ENCODE results near the gene HAPLN2.

Gene HAPLN2

DNA sequence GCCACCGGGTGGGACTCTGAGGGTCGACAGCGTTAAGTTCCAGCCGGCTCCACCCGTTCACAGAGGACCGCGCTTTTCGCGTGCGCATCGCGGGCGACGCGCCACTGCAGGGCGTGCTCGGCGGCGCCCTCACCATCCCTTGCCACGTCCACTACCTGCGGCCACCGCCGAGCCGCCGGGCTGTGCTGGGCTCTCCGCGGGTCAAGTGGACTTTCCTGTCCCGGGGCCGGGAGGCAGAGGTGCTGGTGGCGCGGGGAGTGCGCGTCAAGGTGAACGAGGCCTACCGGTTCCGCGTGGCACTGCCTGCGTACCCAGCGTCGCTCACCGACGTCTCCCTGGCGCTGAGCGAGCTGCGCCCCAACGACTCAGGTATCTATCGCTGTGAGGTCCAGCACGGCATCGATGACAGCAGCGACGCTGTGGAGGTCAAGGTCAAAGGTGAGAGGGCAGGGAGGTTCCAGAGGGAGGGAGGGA is 27.6 kb downstream of the HAPLN2 start:
- no peak for DNase-seq

- DNase-seq: no peak
These were observed 28.1 kb downstream of the HAPLN2 start for GRCh38 chr1:156647351-156647750.

GRCh38 chr1:156648496-156648895 is 29.3 kb downstream of the HAPLN2 start:
- no peak for DNase-seq

DNA sequence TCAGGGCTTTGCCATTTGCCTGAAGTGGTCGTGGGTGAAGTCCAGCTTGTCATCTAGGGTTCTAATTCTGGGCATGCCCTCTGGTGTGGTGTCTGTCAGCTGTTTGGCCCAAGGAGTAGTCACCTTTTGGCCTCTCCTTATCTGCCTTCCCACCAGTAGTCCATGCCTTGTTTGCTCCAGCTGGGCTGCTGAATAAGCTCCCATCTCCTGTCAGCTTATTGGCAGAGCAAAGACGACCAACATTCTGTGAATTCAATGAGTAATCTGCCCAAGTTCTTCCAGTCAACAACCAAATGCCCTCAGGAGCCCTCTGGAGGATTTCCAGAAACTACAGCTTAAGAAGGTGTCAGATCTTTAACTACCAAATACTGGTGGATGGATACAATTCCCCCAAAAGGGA is 29.7 kb downstream of the HAPLN2 start:
- DNase-seq: no peak

GRCh38 chr1:156652131-156652991 is 33.1 kb downstream of the HAPLN2 start:
- peak in 1 of 2 donors; percentile 33 for DNase-seq

DNA sequence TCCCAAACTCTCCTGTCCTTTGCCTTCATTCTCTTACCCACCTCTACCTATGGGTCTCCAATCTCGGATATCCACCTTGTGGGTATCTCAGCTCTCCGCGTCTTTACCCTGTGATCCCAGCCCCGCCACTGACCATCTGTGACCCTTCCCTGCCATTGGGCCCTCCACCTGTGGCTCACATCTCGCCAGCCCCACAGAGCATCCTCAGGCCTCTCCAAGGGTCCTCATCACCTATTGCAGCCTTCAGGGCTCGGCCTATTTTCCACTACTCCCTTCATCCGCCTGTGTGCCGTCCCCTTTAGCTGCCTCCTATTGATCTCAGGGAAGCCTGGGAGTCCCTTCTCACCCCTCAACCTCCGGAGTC is 33.8 kb downstream of the HAPLN2 start:
- DNase-seq: no peak

GRCh38 chr1:156654700-156655099 is 35.5 kb downstream of the HAPLN2 start:
- no peak for DNase-seq

GRCh38 chr1:156655151-156655903 is 36.1 kb downstream of the HAPLN2 start:
- no peak for DNase-seq

- DNase-seq: no peak
These were observed 36.8 kb downstream of the HAPLN2 start for GRCh38 chr1:156655904-156656516.

- DNase-seq: peak; percentile 82 to 86
These were observed 37.9 kb downstream of the HAPLN2 start for GRCh38 chr1:156656806-156657740.

DNA sequence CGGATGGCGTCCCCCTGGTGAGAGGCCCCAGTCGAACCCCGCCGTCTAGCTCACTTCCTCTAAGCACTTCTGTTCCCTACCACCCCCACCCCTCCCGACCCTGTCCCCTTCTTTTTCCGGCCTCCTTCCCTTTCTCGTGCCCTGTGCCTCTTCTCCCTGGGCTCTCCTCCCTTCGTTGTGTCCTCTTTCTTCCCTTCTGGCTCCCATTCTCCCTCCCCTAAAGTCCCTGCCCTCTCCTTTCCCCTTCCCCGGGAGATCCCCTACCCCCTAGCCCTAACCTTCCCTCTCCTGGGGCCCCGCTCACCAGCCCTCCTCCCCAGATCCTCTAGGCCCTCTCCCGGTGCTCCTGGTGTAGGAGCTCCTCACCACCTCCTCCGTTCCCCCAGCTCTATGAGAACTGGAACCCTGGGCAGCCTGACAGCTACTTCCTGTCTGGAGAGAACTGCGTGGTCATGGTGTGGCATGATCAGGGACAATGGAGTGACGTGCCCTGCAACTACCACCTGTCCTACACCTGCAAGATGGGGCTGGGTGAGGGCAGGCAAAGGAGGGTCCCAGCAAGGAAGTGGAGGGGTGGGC is 38.6 kb downstream of the HAPLN2 start:
- DNase-seq: no peak

GRCh38 chr1:156658496-156658895 is 39.3 kb downstream of the HAPLN2 start:
- DNase-seq: no peak

DNA sequence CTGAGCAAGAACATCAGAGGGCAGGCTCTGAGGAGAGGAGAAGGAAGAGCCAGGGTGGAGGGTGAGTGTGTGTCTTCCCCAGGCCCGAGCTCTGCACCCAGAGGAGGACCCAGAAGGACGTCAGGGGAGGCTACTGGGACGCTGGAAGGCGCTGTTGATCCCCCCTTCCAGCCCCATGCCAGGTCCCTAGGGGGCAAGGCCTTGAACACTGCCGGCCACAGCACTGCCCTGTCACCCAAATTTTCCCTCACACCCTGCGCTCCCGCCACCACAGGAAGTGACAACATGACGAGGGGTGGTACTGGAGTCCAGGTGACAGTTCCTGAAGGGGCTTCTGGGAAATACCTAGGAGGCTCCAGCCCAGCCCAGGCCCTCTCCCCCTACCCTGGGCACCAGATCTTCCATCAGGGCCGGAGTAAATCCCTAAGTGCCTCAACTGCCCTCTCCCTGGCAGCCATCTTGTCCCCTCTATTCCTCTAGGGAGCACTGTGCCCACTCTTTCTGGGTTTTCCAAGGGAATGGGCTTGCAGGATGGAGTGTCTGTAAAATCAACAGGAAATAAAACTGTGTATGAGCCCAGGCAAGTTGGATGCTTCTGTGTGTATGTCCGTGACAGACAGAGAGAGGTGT is 39.8 kb downstream of the HAPLN2 start:
- DNase-seq: no peak

DNA sequence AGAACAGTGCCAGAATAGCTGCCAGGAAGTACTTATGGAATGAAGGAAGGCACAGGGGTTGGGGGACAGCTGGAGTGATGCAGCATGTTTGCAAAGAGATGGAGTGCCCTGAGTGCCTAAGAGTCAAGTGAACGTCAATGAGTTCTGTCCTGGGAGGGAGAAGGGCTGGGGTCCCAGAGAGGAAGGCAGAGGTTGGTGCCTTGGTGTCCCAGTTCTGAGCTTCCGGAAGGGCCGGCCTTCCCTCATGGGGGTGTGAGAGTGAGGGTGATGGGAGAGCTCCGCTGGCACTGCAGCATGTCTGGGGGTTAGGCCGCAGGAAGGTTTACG is 40.4 kb downstream of the HAPLN2 start:
- DNase-seq: no peak

- DNase-seq: peak; percentile 94 to 97
These were observed 41.0 kb downstream of the HAPLN2 start for GRCh38 chr1:156659988-156660751.

DNA sequence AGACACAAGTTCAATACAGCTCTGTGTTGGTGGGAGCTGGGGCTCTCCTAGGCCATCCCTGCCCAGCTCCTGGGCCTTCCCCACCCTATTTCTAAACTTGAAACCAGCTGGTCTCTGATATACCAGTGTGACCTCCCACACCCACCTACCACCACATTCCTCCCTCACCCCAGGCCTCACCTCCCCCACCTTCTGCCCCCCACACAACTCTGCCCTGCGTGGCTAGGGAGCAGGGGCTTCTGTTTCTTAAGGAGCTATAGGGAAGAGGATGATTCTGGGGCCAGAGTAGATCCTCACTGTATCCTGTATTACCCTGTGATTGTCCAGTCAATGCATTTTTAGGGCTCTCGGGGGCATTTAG is 41.5 kb downstream of the HAPLN2 start:
- no peak for DNase-seq

GRCh38 chr1:156662005-156662799 is 43.0 kb downstream of the HAPLN2 start:
- no peak for DNase-seq

GRCh38 chr1:156662800-156663055 is 43.5 kb downstream of the HAPLN2 start:
- DNase-seq: no peak

DNA sequence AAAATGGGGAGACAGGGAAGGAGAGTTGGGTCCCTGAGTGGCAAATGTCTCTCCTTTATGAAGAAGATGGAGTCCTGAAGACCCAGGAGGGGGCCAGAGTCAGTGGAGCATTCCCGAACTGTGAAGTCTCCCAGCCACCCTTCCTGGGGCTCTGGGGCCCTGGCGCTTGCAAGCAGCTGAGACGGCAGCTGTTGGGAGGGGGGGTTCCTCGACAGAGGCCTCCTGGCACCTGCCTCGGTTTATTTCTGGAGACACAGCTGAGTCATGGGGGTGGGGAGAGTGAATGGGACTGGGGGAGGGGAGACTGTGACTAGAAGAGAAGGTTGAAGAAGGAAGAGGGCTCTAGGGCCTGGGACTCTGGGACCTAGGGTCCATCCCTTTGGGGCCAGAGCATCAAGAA is 44.0 kb downstream of the HAPLN2 start:
- no peak for DNase-seq

GRCh38 chr1:156664046-156664766 is 45.0 kb downstream of the HAPLN2 start:
- DNase-seq: no peak

All from stimulated activated CD4-positive, alpha-beta T cell treated with anti-CD3 and anti-CD28 coated beads, Interleukin-2, amount 100 ng/mL, for 24 hours (primary cell).